NT2/D1 (cell line): ENCODE data around the gene PHF21B.

Experiments
- DNase-seq: peaks from one replicate; pipeline ENCODE4 v3.0.0-alpha.2; 2011; ENCODE audit warnings: low read depth, low spot score
- H3K27me3 ChIP-seq: 2 replicates; pipeline ENCODE4 v1.6.0; 2011; ENCODE audit warnings: mild to moderate bottlenecking; ENCODE audit not compliant: insufficient read length, insufficient read depth
- H3K36me3 ChIP-seq: 2 replicates; pipeline ENCODE4 v1.6.1; 2011; ENCODE audit warnings: mild to moderate bottlenecking, low read length, mixed read lengths; ENCODE audit not compliant: insufficient read depth, insufficient read length
- H3K4me1 ChIP-seq: 2 replicates; pipeline ENCODE4 v1.5.1; 2011; ENCODE audit not compliant: insufficient read depth, insufficient read length
- H3K4me3 ChIP-seq: 2 replicates; pipeline ENCODE4 v1.5.1; 2011; ENCODE audit warnings: low read depth; ENCODE audit not compliant: insufficient read length
- H3K9ac ChIP-seq: 2 replicates; pipeline ENCODE4 v1.6.0; 2011; ENCODE audit warnings: low read depth; ENCODE audit not compliant: insufficient read length
- H3K9me3 ChIP-seq: 2 replicates; pipeline ENCODE4 v1.5.1; 2011; ENCODE audit warnings: mild to moderate bottlenecking, low read length; ENCODE audit not compliant: insufficient read depth
- SUZ12 ChIP-seq: IDR thresholded peaks from 2 replicates; pipeline ENCODE4 v1.6.1; 2011; ENCODE audit not compliant: insufficient read length, insufficient read depth; ENCODE audit errors: extremely low read depth
- YY1 ChIP-seq: IDR thresholded peaks from 2 replicates; pipeline ENCODE4 v1.6.1; 2011; ENCODE audit not compliant: insufficient read length, insufficient read depth
- ZNF274 ChIP-seq: IDR thresholded peaks from 2 replicates; pipeline ENCODE4 v1.6.1; 2011; ENCODE audit warnings: mild to moderate bottlenecking, low read depth, low read length

The PHF21B gene

GRCh38 chr22:44840611-44841322 is 169.0 kb downstream of the PHF21B start:
- Histone ChIP-seq H3K4me3 (no peak overlapping the region), H3K27me3 (no peaks in the 10 kb centered on the region), H3K9me3 (0 out of 2 replicates have a peak, but pooled peaks cover 4% of the 10 kb centered on the region), H3K9ac (no peak overlapping the region), H3K36me3 (no peaks in the 10 kb centered on the region), H3K4me1 (peaks cover 10% of the 10 kb centered on the region)
- TF ChIP-seq ZNF274 = no peak
- TF ChIP-seq SUZ12 = no peak
- TF ChIP-seq YY1 = no peak
- DNase-seq = no peak

GRCh38 chr22:44839721-44840120 is 170.1 kb downstream of the PHF21B start:
- no peak for TF ChIP-seq YY1
- no peak for TF ChIP-seq SUZ12
- no peak for TF ChIP-seq ZNF274
- H3K9ac ChIP-seq = no peak overlapping the region
- no peak for DNase-seq

GRCh38 chr22:44839061-44839460 is 170.7 kb downstream of the PHF21B start:
- Histone ChIP-seq H3K4me3 (no peak overlapping the region), H3K27me3 (no peaks in the 10 kb centered on the region), H3K36me3 (no peaks in the 10 kb centered on the region), H3K9me3 (peaks cover 10% of the 10 kb centered on the region), H3K9ac (no peak overlapping the region), H3K4me1 (peaks cover 10% of the 10 kb centered on the region)
- TF ChIP-seq YY1 = no peak
- no peak for TF ChIP-seq SUZ12
- TF ChIP-seq ZNF274 = no peak
- no peak for DNase-seq

More at GRCh38 chr22:44839721-44840120, 170.1 kb downstream of the PHF21B start:
- no peaks in the 10 kb centered on the region for H3K36me3 ChIP-seq
- peaks cover 7% of the 10 kb centered on the region for H3K9me3 ChIP-seq
- H3K27me3 ChIP-seq = no peaks in the 10 kb centered on the region
- peaks cover 10% of the 10 kb centered on the region for H3K4me1 ChIP-seq
- H3K4me3 ChIP-seq = no peak overlapping the region

- Histone ChIP-seq H3K36me3 (no peaks in the 10 kb centered on the region), H3K9me3 (peaks cover 16% of the 10 kb centered on the region), H3K4me3 (no peak overlapping the region), H3K4me1 (peaks cover 10% of the 10 kb centered on the region), H3K27me3 (no peaks in the 10 kb centered on the region), H3K9ac (no peak overlapping the region)
- DNase-seq = no peak
- no peak for TF ChIP-seq ZNF274
- TF ChIP-seq YY1 = no peak
- no peak for TF ChIP-seq SUZ12
These were observed 171.3 kb downstream of the PHF21B start for GRCh38 chr22:44838316-44839016.

GRCh38 chr22:44837481-44837880 is 172.3 kb downstream of the PHF21B start:
- peaks cover 10% of the 10 kb centered on the region for H3K4me1 ChIP-seq
- H3K27me3 ChIP-seq = no peaks in the 10 kb centered on the region
- H3K36me3 ChIP-seq = no peaks in the 10 kb centered on the region
- no peak overlapping the region for H3K9ac ChIP-seq
- H3K4me3 ChIP-seq = no peak overlapping the region
- TF ChIP-seq SUZ12 = no peak
- no peak for TF ChIP-seq YY1
- TF ChIP-seq ZNF274 = no peak
- DNase-seq = no peak
- peaks cover 17% of the 10 kb centered on the region for H3K9me3 ChIP-seq

- no peaks in the 10 kb centered on the region for H3K27me3 ChIP-seq
- H3K4me1 ChIP-seq = peaks cover 10% of the 10 kb centered on the region
- no peak for TF ChIP-seq YY1
- no peak for TF ChIP-seq ZNF274
- TF ChIP-seq SUZ12 = no peak
- DNase-seq = no peak
- H3K9ac ChIP-seq = no peak overlapping the region
- H3K36me3 ChIP-seq = no peaks in the 10 kb centered on the region
- H3K9me3 ChIP-seq = peaks cover 22% of the 10 kb centered on the region
- no peak overlapping the region for H3K4me3 ChIP-seq
These were observed 175.7 kb downstream of the PHF21B start for GRCh38 chr22:44834065-44834464.

GRCh38 chr22:44831885-44832284 is 177.9 kb downstream of the PHF21B start:
- peaks cover 22% of the 10 kb centered on the region for H3K9me3 ChIP-seq
- TF ChIP-seq ZNF274 (no peak), SUZ12 (no peak), YY1 (no peak)
- no peak for DNase-seq
- no peak overlapping the region for H3K4me3 ChIP-seq
- H3K36me3 ChIP-seq = no peaks in the 10 kb centered on the region
- H3K9ac ChIP-seq = no peak overlapping the region
- no peaks in the 10 kb centered on the region for H3K27me3 ChIP-seq
- peaks cover 5% of the 10 kb centered on the region for H3K4me1 ChIP-seq
